A549 (cell line): ENCODE data around the gene MAPKAP1. TPM values are rescaled to one million over a fixed set of nuclear protein-coding genes. Genes with fewer than 3 reads are reported as not detected.

ENCODE experiments used
- ATAC-seq, 2 experiments: fragments of 200-7000 bp in 1 of 2; fragments of >200 bp in 1 of 2; cut with Nextera tagmentation in 1 of 2; cut with Tn5 transposase in 1 of 2; 3 replicates each; pipeline versions ENCODE4 v1.8.0 to v1.9.1; 2018 to 2020; ENCODE audit warnings: mild to moderate bottlenecking in 1 of 2, moderate library complexity in 1 of 2
- CTCF ChIA-PET: fragments of 300-600 bp; sonication (Branson Sonifier 250); formaldehyde crosslinking; extraction: SDS; loops from one replicate; lab custom pipeline; 2021; ENCODE audit warnings: antibody characterized with exemption, inconsistent platforms; lab: Yijun Ruan, JAX
- POLR2A ChIA-PET: fragments of 350-600 bp; formaldehyde crosslinking; extraction: SDS; loops from one replicate; lab custom pipeline; 2021; ENCODE audit warnings: antibody characterized with exemption, inconsistent platforms; lab: Yijun Ruan, JAX
- DNase-seq, 2 experiments: peaks; one replicate each; pipeline versions ENCODE4 v3.0.0 to v3.0.0-alpha.2; 2011 to 2016; ENCODE audit warnings: low read depth in 1 of 2, low spot score in 1 of 2
- FAIRE-seq: peaks from 2 replicates; lab custom pipeline; 2011; peaks lifted over from hg19 to GRCh38; lab: Jason Lieb, UNC
- H3K27ac ChIP-seq, 2 experiments: fragments of >200 bp; sonication (Bioruptor Twin); formaldehyde crosslinking; 3 replicates each; pipeline ENCODE4 v1.5.1; 2016 to 2017
- H3K4me1 ChIP-seq: fragments of >200 bp; sonication (Bioruptor Twin); formaldehyde crosslinking; 3 replicates; pipeline ENCODE4 v1.6.1; 2016
- H3K4me2 ChIP-seq: fragments of >200 bp; sonication (Bioruptor Twin); formaldehyde crosslinking; 3 replicates; pipeline ENCODE4 v1.6.1; 2016
- H3K4me3 ChIP-seq: fragments of >200 bp; sonication (Bioruptor Twin); formaldehyde crosslinking; 3 replicates; pipeline ENCODE4 v1.5.1; 2016
- H3K9me3 ChIP-seq: fragments of >200 bp; sonication (Bioruptor Twin); formaldehyde crosslinking; 3 replicates; pipeline ENCODE4 v1.6.1; 2016
- BHLHE40 ChIP-seq: IDR thresholded peaks from 2 replicates; pipeline ENCODE4 v1.6.1; 2012; ENCODE audit warnings: low read depth, low read length, inconsistent platforms
- CBX2 ChIP-seq: fragments of 200-600 bp; sonication (generic); IDR thresholded peaks from 2 replicates; pipeline ENCODE4 v1.6.1; 2016; ENCODE audit warnings: low read depth, mild to moderate bottlenecking, borderline replicate concordance
- CBX8 ChIP-seq: fragments of 200-600 bp; sonication (generic); IDR thresholded peaks from 2 replicates; pipeline ENCODE4 v1.6.1; 2016
- CEBPB ChIP-seq, 2 experiments: fragments of >200 bp in 1 of 2; sonication (Bioruptor Twin) in 1 of 2; formaldehyde crosslinking in 1 of 2; IDR thresholded peaks; 2 replicates each; pipeline ENCODE4 v1.6.1; 2012 to 2016
- EHF ChIP-seq: fragments of 250-450 bp; sonication (Bioruptor Pico); IDR thresholded peaks from 2 replicates; pipeline ENCODE4 v1.5.0; 2020; ENCODE audit warnings: mild to moderate bottlenecking
- EHMT2 ChIP-seq: fragments of 200-600 bp; sonication (generic); IDR thresholded peaks from 2 replicates; pipeline ENCODE4 v1.6.1; 2016; ENCODE audit warnings: antibody characterized with exemption, low read depth, mild to moderate bottlenecking, moderate library complexity
- EP300 ChIP-seq, 2 experiments: fragments of >200 bp; sonication (Bioruptor Twin); formaldehyde crosslinking; IDR thresholded peaks; 2 replicates in 1 of 2; 3 replicates in 1 of 2; pipeline ENCODE4 v1.6.1; 2016 to 2017
- FOSB ChIP-seq: fragments of 250-450 bp; sonication (Bioruptor Pico); IDR thresholded peaks from 2 replicates; pipeline ENCODE4 v1.5.0; 2020; ENCODE audit warnings: mild to moderate bottlenecking, moderate library complexity
- FOSL2 ChIP-seq, 2 experiments: fragments of 450-650 bp in 1 of 2; fragments of >200 bp in 1 of 2; sonication (Bioruptor Twin) in 1 of 2; formaldehyde crosslinking; IDR thresholded peaks; 2 replicates each; pipeline versions ENCODE4 v1.5.0 to v1.6.1; 2016 to 2020; ENCODE audit warnings: mild to moderate bottlenecking in 1 of 2, moderate library complexity in 1 of 2
- GATA3 ChIP-seq: IDR thresholded peaks from 2 replicates; pipeline ENCODE4 v1.6.1; 2012; ENCODE audit warnings: borderline replicate concordance
- HDAC2 ChIP-seq: fragments of 200-600 bp; sonication (generic); IDR thresholded peaks from 2 replicates; pipeline ENCODE4 v1.6.1; 2016
- HEYL ChIP-seq: fragments of 250-450 bp; sonication (Bioruptor Pico); IDR thresholded peaks from 2 replicates; pipeline ENCODE4 v1.8.0; 2021; ENCODE audit warnings: mild to moderate bottlenecking, moderate library complexity
- HOXB5 ChIP-seq: fragments of 250-450 bp; sonication (Bioruptor Pico); IDR thresholded peaks from 2 replicates; pipeline ENCODE4 v1.5.0; 2020; ENCODE audit warnings: mild to moderate bottlenecking, moderate library complexity
- KDM1A ChIP-seq: fragments of 200-600 bp; sonication (generic); IDR thresholded peaks from 2 replicates; pipeline ENCODE4 v1.6.1; 2016; ENCODE audit warnings: low read depth, mild to moderate bottlenecking
- MAFK ChIP-seq: fragments of 450-650 bp; IDR thresholded peaks from 2 replicates; pipeline ENCODE4 v1.6.1; 2014; ENCODE audit not compliant: partially characterized antibody
- MAZ ChIP-seq: fragments of 150-350 bp; IDR thresholded peaks from 2 replicates; pipeline ENCODE4 v1.6.1; 2014; ENCODE audit warnings: antibody characterized with exemption, low read depth, low read length, borderline replicate concordance
- MYC ChIP-seq: IDR thresholded peaks from 2 replicates; pipeline ENCODE4 v1.6.1; 2012; ENCODE audit warnings: mild to moderate bottlenecking, inconsistent platforms, low read length, improper control_type of control experiment, borderline replicate concordance
- NPAS2 ChIP-seq: fragments of 250-450 bp; sonication (Bioruptor Pico); IDR thresholded peaks from 2 replicates; pipeline ENCODE4 v1.8.0; 2022; ENCODE audit warnings: mild to moderate bottlenecking, moderate library complexity, borderline replicate concordance
- RAD21 ChIP-seq, 2 experiments: fragments of >200 bp in 1 of 2; sonication (Bioruptor Twin) in 1 of 2; formaldehyde crosslinking in 1 of 2; IDR thresholded peaks in 1 of 2; conservative IDR thresholded peaks in 1 of 2; 2 replicates in 1 of 2; 3 replicates in 1 of 2; pipeline ENCODE4 v1.6.1; 2012 to 2018; ENCODE audit warnings: inconsistent platforms in 1 of 2
- RCOR1 ChIP-seq: fragments of 150-350 bp; IDR thresholded peaks from 2 replicates; pipeline ENCODE4 v1.6.1; 2014; ENCODE audit warnings: antibody characterized with exemption, low read length, low read depth
- RFX5 ChIP-seq: fragments of 450-650 bp; IDR thresholded peaks from 2 replicates; pipeline ENCODE4 v1.7.1; 2014; ENCODE audit warnings: antibody characterized with exemption, mild to moderate bottlenecking, moderate library complexity
- SMC3 ChIP-seq: fragments of >200 bp; sonication (Bioruptor Twin); formaldehyde crosslinking; IDR thresholded peaks from 3 replicates; pipeline ENCODE4 v1.6.1; 2018; ENCODE audit warnings: inconsistent platforms
- ZFP36 ChIP-seq: fragments of 450-650 bp; IDR thresholded peaks from 2 replicates; pipeline ENCODE4 v1.6.1; 2014; ENCODE audit warnings: borderline replicate concordance; ENCODE audit not compliant: partially characterized antibody
- ZNF302 ChIP-seq: fragments of 250-450 bp; sonication (Bioruptor Pico); IDR thresholded peaks from 2 replicates; pipeline ENCODE4 v1.9.0; 2021; ENCODE audit warnings: inconsistent platforms, mild to moderate bottlenecking, moderate library complexity
- WGBS: methylation state at CpG from one replicate; pipeline ENCODE4 v1.1.6; 2017; ENCODE audit errors: missing lambda C conversion rate; 5-methylcytosine and 5-hydroxymethylcytosine counted together
- polyA plus RNA-seq, 4 experiments: library from polyadenylated mRNA; depleted of rRNA in 3 of 4; stranded (reverse); fragments of >200 nt; fragmentation: RNase III in 1 of 4; extraction: RNeasy Plus Mini Kit Qiagen cat#74134 plus additional on column Dnase treatment in 1 of 4; gene quantifications; 2 replicates in 3 of 4; 3 replicates in 1 of 4; pipeline ENCODE4 v1.2.3, GENCODE V29; 2011 to 2017
- TF ChIP-seq, protein P1 (sequence below): fragments of 450-650 bp; IDR thresholded peaks from 2 replicates; pipeline ENCODE4 v1.6.1; 2014; ENCODE audit warnings: antibody characterized with exemption
- TF ChIP-seq, protein P2 (sequence below): IDR thresholded peaks from 2 replicates; pipeline ENCODE4 v1.6.1; 2012
- TF ChIP-seq, protein P3 (sequence below): fragments of 150-350 bp; IDR thresholded peaks from 2 replicates; pipeline ENCODE4 v1.6.1; 2014; ENCODE audit warnings: low read depth, mild to moderate bottlenecking, low read length
- TF ChIP-seq, protein P4 (sequence below): fragments of 250-450 bp; sonication (Bioruptor Pico); IDR thresholded peaks from 2 replicates; pipeline ENCODE4 v1.5.0; 2020; ENCODE audit warnings: low read depth, mild to moderate bottlenecking, moderate library complexity

MAPKAP1 gene
- polyA plus RNA-seq, 2 of the 4 experiments (the other 2 are of a cell fraction): 49.9 to 119 TPM

DNA sequence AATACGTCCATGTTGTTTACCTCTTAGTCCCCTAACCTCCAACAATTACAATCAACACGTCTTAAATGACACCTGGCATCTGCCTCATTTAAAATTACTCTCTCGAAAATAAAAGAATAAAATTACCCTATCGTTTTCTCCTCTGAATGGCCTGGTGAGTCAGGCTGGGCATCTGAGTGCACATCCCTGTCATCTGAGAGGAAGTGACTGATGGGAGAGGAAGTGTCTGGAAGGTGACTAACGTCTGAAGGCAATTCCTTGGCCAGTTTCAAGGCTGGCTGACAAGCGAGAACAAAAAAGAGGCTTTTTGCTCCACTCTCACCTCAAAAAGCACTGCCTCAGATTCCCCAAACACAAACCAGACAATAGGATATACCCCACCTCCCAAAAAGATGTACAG lies 57.7 kb downstream of the MAPKAP1 start:
- no peaks in the 10 kb centered on the region for H3K9me3 ChIP-seq
- 38% methylated on average over 6 of the region's 6 CpGs for WGBS
- CTCF ChIA-PET: no interaction called here
- POLR2A ChIA-PET: no interaction called here
- DNase-seq (peak; percentile 51 to 53), ATAC-seq (peak; percentile 73 to 79; a peak in 5 of 6 replicates), FAIRE-seq (no peak)
- peak overlapping the region; percentile 32; the same call in 2 of the 3 replicates for H3K4me2 ChIP-seq
- peak overlapping the region; percentile 34 to 40; a peak in 3 of 6 replicates for H3K27ac ChIP-seq
- H3K4me1 ChIP-seq: peaks cover 17% of the 10 kb centered on the region
- TF ChIP-seq FOSL2 (IDR thresholded peaks at IDR 0.05) (no peak), FOSL2 (CRISPR knock-in tag; IDR thresholded peaks at IDR 0.05) (peak; percentile 54), KDM1A (no peak)
- no peak overlapping the region for H3K4me3 ChIP-seq

DNA sequence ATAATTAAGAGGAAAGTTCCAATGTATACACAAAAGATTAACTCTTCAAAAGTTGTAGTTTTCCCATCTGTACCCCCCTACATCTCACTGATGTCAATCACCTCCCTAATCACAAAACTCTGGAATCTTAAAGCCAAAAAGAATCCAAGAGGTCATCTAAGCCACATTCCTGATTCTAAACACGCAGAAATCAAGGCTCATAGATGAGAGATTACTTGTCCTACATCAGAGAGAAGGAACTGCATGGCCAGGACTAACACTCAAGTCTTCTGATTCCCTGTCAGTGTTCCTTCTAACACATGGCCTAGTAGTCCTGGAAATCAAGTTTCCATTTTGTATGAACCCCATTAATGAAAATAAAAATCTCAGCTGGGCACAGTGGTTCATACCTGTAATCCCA lies 58.7 kb downstream of the MAPKAP1 start:
- ATAC-seq (no peak), DNase-seq (no peak)
- WGBS: 71% methylated on average over 1 of the region's 1 CpG
- H3K4me3 ChIP-seq: no peak overlapping the region
- CTCF ChIA-PET: interaction anchor here (0.9 to 1.8 kb wide), 2 partner anchors 9 to 27 kb away, joined by 3 read pairs; no protein-coding TSS in a partner anchor
- no peak for TF ChIP-seq MAZ
- TF ChIP-seq KDM1A: no peak
- no peak for TF ChIP-seq SMC3
- no peak for TF ChIP-seq RAD21 (conservative IDR thresholded peaks at IDR 0.05 in 1 of 2, IDR thresholded peaks at IDR 0.05 in 1 of 2)
- no peak for TF ChIP-seq MYC
- TF ChIP-seq EP300 (IDR thresholded peaks at IDR 0.05): no peak
- no peak for TF ChIP-seq GATA3
- TF ChIP-seq ZNF302 (CRISPR knock-in tag): no peak
- TF ChIP-seq, protein P1, sequence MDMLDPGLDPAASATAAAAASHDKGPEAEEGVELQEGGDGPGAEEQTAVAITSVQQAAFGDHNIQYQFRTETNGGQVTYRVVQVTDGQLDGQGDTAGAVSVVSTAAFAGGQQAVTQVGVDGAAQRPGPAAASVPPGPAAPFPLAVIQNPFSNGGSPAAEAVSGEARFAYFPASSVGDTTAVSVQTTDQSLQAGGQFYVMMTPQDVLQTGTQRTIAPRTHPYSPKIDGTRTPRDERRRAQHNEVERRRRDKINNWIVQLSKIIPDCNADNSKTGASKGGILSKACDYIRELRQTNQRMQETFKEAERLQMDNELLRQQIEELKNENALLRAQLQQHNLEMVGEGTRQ: no peak
- TF ChIP-seq, protein P2, sequence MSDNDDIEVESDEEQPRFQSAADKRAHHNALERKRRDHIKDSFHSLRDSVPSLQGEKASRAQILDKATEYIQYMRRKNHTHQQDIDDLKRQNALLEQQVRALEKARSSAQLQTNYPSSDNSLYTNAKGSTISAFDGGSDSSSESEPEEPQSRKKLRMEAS: no peak
- TF ChIP-seq CEBPB (IDR thresholded peaks at IDR 0.05): no peak
- no peak for TF ChIP-seq MAFK
- no peak for TF ChIP-seq FOSB
- no peak for TF ChIP-seq RFX5
- no peak for TF ChIP-seq NPAS2
- no peak for TF ChIP-seq HEYL (CRISPR knock-in tag)
- no peak for TF ChIP-seq HOXB5 (CRISPR knock-in tag)
- TF ChIP-seq BHLHE40: no peak
- TF ChIP-seq, all 56 proteins: peak for 0
- no peak overlapping the region for H3K4me2 ChIP-seq
- no peaks in the 10 kb centered on the region for H3K9me3 ChIP-seq
- POLR2A ChIA-PET: no interaction called here
- H3K4me1 ChIP-seq: peaks cover 17% of the 10 kb centered on the region
- H3K27ac ChIP-seq: no peak overlapping the region
- no peak for FAIRE-seq

DNA sequence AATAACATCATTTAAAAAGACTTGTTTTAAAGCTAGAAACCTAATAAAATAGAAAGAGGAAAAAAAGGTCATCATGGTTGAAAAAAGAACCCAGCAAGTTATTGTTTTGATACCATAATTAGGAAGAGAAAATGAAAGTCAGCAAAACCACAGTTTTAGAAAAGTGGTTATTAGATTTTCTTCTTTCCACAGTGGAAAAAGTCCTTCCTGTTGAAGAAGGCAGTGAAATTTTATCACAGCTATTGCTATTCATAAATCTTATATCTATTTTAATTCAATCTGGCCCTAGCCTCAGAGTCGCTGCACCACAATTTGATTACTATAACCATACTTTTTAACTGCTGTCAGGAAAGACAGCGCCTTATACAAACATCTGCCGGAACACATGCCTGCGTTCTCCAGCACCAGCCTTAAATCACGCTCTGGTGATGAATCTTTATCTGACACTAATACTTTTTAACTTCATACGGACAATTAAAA lies 60.3 kb downstream of the MAPKAP1 start:
- Histone ChIP-seq H3K4me3 (no peak overlapping the region), H3K27ac (no peak overlapping the region), H3K9me3 (no peaks in the 10 kb centered on the region), H3K4me2 (no peak overlapping the region), H3K4me1 (peaks cover 17% of the 10 kb centered on the region)
- no peak for FAIRE-seq
- POLR2A ChIA-PET: no interaction called here
- no peak for ATAC-seq
- DNase-seq: no peak
- CTCF ChIA-PET: interaction anchor here (1.3 to 1.8 kb wide), 2 partner anchors 8 to 52 kb away, joined by 3 read pairs; no protein-coding TSS in a partner anchor
- WGBS: 92% methylated on average over 6 of the region's 6 CpGs
- TF ChIP-seq BHLHE40: no peak

DNA sequence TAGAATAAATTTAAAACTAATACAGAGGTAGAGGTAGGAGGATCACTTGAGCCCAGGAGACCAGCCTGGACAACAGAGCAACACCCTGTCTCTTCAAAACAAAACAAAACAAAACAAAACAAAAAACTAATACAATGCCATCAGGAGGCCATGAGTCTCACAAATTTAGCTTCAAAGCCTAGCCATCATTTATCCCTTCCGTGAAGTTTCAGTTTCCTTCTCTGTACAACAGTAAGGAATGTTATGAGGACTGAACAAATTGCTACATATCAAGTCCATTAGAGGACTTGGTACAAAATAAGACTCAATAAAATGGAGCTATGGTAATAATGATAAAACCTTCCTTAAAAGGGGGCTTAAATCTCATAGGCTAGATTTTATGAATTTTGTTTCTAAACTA lies 60.8 kb downstream of the MAPKAP1 start:
- Histone ChIP-seq H3K27ac (no peak overlapping the region), H3K9me3 (no peaks in the 10 kb centered on the region), H3K4me2 (no peak overlapping the region), H3K4me1 (peaks cover 17% of the 10 kb centered on the region), H3K4me3 (no peak overlapping the region)
- ChIA-PET CTCF (interaction anchor here (1.3 kb wide), 1 partner anchor 52 kb away, joined by 3 read pairs; no protein-coding TSS in a partner anchor), POLR2A (no interaction called here)
- DNase-seq: no peak
- ATAC-seq: no peak
- WGBS: 92% methylated on average over 1 of the region's 1 CpG
- no peak for FAIRE-seq
- TF ChIP-seq MYC (no peak), HEYL (CRISPR knock-in tag) (no peak), BHLHE40 (no peak), ZFP36 (no peak), CBX8 (no peak), CBX2 (no peak), RCOR1 (no peak), FOSB (no peak), HDAC2 (no peak), EHMT2 (no peak), EHF (CRISPR knock-in tag) (no peak), SMC3 (no peak)
- TF ChIP-seq, protein P3, sequence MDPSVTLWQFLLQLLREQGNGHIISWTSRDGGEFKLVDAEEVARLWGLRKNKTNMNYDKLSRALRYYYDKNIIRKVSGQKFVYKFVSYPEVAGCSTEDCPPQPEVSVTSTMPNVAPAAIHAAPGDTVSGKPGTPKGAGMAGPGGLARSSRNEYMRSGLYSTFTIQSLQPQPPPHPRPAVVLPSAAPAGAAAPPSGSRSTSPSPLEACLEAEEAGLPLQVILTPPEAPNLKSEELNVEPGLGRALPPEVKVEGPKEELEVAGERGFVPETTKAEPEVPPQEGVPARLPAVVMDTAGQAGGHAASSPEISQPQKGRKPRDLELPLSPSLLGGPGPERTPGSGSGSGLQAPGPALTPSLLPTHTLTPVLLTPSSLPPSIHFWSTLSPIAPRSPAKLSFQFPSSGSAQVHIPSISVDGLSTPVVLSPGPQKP: no peak
- TF ChIP-seq, protein P4, sequence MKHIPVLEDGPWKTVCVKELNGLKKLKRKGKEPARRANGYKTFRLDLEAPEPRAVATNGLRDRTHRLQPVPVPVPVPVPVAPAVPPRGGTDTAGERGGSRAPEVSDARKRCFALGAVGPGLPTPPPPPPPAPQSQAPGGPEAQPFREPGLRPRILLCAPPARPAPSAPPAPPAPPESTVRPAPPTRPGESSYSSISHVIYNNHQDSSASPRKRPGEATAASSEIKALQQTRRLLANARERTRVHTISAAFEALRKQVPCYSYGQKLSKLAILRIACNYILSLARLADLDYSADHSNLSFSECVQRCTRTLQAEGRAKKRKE (CRISPR knock-in tag): no peak
